Breast epithelium (tissue), 3 donors: ENCODE results near the gene EVL.

ENCODE experiments used
- POLR2A ChIP-seq: fragments of 450-650 bp; IDR thresholded peaks from one replicate; pipeline ENCODE4 v1.6.1; 2016; ENCODE audit warnings: antibody characterized with exemption, mild to moderate bottlenecking, moderate library complexity
- POLR2AphosphoS5 ChIP-seq, 3 donors: sonication (generic); formaldehyde crosslinking; IDR thresholded peaks; one replicate each; pipeline ENCODE4 v1.6.1; 2017; ENCODE audit warnings: antibody characterized with exemption in 3 of 3
- TF ChIP-seq, protein P1 (sequence below), 3 donors: fragments of 450-650 bp; IDR thresholded peaks; one replicate each; pipeline ENCODE4 v1.5.1; 2016 to 2017; ENCODE audit warnings: antibody characterized with exemption in 3 of 3, mild to moderate bottlenecking in 3 of 3, moderate library complexity in 3 of 3

DNA sequence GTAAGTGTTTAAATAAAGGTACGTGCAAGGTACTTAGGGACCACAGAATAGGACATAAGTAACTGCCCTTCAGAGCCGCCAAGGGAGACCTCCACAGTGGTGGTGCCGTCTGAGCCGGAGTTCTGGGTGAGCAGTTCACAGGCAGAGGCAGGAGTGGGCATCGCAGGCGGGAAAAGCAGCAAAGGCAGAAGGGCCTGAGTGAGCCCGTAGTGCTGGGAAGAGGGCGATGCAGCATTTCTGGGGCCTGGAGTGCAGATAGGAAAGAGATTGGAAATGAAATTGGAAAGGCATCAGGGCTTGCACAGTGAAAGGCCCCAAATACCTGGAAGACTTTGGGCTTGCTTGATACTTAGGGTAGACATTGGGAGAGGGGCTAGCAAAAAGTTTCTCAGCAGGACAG lies 32.9 kb downstream of the EVL start:
- no peak for TF ChIP-seq POLR2A
- TF ChIP-seq, protein P1, sequence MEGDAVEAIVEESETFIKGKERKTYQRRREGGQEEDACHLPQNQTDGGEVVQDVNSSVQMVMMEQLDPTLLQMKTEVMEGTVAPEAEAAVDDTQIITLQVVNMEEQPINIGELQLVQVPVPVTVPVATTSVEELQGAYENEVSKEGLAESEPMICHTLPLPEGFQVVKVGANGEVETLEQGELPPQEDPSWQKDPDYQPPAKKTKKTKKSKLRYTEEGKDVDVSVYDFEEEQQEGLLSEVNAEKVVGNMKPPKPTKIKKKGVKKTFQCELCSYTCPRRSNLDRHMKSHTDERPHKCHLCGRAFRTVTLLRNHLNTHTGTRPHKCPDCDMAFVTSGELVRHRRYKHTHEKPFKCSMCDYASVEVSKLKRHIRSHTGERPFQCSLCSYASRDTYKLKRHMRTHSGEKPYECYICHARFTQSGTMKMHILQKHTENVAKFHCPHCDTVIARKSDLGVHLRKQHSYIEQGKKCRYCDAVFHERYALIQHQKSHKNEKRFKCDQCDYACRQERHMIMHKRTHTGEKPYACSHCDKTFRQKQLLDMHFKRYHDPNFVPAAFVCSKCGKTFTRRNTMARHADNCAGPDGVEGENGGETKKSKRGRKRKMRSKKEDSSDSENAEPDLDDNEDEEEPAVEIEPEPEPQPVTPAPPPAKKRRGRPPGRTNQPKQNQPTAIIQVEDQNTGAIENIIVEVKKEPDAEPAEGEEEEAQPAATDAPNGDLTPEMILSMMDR (IDR thresholded peaks at IDR 0.05), result no peak
- TF ChIP-seq POLR2AphosphoS5 (IDR thresholded peaks at IDR 0.05), result no peak
